PC-3 (cell line): ENCODE results near the gene DYDC1. TPM values are rescaled to one million over a fixed set of nuclear protein-coding genes. Genes with fewer than 3 reads are reported as not detected.

Source experiments
- ATAC-seq: fragments of 200-7000 bp; cut with Tn5 transposase; 2 replicates; pipeline ENCODE4 v1.9.1; 2020; ENCODE audit warnings: mild to moderate bottlenecking, moderate library complexity
- BruUV-seq: library from RNA; stranded (reverse); fragments of 400-500 nt; replicated peaks from 2 replicates; lab custom pipeline; 2021; lab: Mats Ljungman, UMichigan
- CTCF ChIA-PET: fragments of 300-600 bp; sonication (Branson Sonifier 250); formaldehyde crosslinking; loops from one replicate; lab custom pipeline; 2022; ENCODE audit warnings: antibody characterized with exemption; lab: Charles Lee
- POLR2A ChIA-PET: fragments of 300-600 bp; sonication (Branson Sonifier 250); formaldehyde crosslinking; loops from one replicate; lab custom pipeline; 2022; ENCODE audit warnings: antibody characterized with exemption; ENCODE audit not compliant: unreplicated experiment; lab: Charles Lee
- DNase-seq: peaks from one replicate; pipeline ENCODE4 v3.0.0-alpha.2; 2015
- H2AFZ ChIP-seq: fragments of 300-600 bp; sonication (generic); 2 replicates; pipeline ENCODE4 v1.6.0; 2016; ENCODE audit warnings: antibody characterized with exemption, low read length
- H3F3A ChIP-seq: fragments of 300-600 bp; sonication (generic); one replicate; pipeline ENCODE4 v1.6.0; 2017; ENCODE audit warnings: antibody characterized with exemption, low read length, control low read depth, mild to moderate bottlenecking; ENCODE audit not compliant: unreplicated experiment
- H3K27ac ChIP-seq: fragments of 300-600 bp; sonication (generic); 2 replicates; pipeline ENCODE4 v1.5.1; 2016; ENCODE audit warnings: mild to moderate bottlenecking, low read length
- H3K27me3 ChIP-seq: fragments of 300-600 bp; sonication (generic); 2 replicates; pipeline ENCODE4 v1.6.1; 2016; ENCODE audit warnings: low read length, mixed read lengths
- H3K36me3 ChIP-seq: fragments of 300-600 bp; sonication (generic); 2 replicates; pipeline ENCODE4 v1.6.1; 2016; ENCODE audit warnings: low read depth, mixed run types, low read length, mixed read lengths
- H3K4me1 ChIP-seq: fragments of 300-600 bp; sonication (generic); 2 replicates; pipeline ENCODE4 v1.5.1; 2016; ENCODE audit warnings: low read length; ENCODE audit not compliant: insufficient read depth
- H3K4me2 ChIP-seq: fragments of 300-600 bp; sonication (generic); 2 replicates; pipeline ENCODE4 v1.6.0; 2016; ENCODE audit warnings: low read length
- H3K4me3 ChIP-seq: fragments of 300-600 bp; sonication (generic); 2 replicates; pipeline ENCODE4 v1.5.1; 2016; ENCODE audit warnings: mild to moderate bottlenecking, low read length, mixed read lengths
- H3K79me2 ChIP-seq: fragments of 300-600 bp; sonication (generic); 2 replicates; pipeline ENCODE4 v1.6.1; 2017; ENCODE audit warnings: low read length, mixed read lengths
- H3K9ac ChIP-seq: fragments of 300-600 bp; sonication (generic); 2 replicates; pipeline ENCODE4 v1.6.0; 2016; ENCODE audit warnings: mild to moderate bottlenecking, low read length
- H3K9me2 ChIP-seq: fragments of 300-600 bp; sonication (generic); replicated peaks from 2 replicates; pipeline ENCODE4 v1.6.1; 2016; ENCODE audit warnings: mixed run types, low read length, mixed read lengths
- H3K9me3 ChIP-seq: fragments of 300-600 bp; sonication (generic); 2 replicates; pipeline ENCODE4 v1.6.1; 2016; ENCODE audit warnings: low read length, mixed read lengths
- H4K20me1 ChIP-seq: fragments of 300-600 bp; sonication (generic); 2 replicates; pipeline ENCODE4 v1.6.1; 2016; ENCODE audit warnings: low read length, mixed read lengths
- CTCF ChIP-seq: fragments of 300-600 bp; sonication (generic); conservative IDR thresholded peaks from 2 replicates; pipeline ENCODE4 v1.5.1; 2017; ENCODE audit warnings: antibody characterized with exemption, low read depth, mild to moderate bottlenecking, low read length
- EZH2 ChIP-seq: fragments of 300-600 bp; sonication (generic); IDR thresholded peaks from one replicate; pipeline ENCODE4 v1.6.1; 2017; ENCODE audit warnings: antibody characterized with exemption, mild to moderate bottlenecking, low read length; ENCODE audit not compliant: unreplicated experiment
- EZH2phosphoT487 ChIP-seq: fragments of 300-600 bp; sonication (generic); IDR thresholded peaks from 2 replicates; pipeline ENCODE4 v1.6.1; 2018; ENCODE audit warnings: mild to moderate bottlenecking, antibody characterized with exemption, low read length, borderline replicate concordance
- intact Hi-C: fragments of 100-400 bp; cut with micrococcal nuclease; formaldehyde crosslinking; loops from 2 replicates; pipeline ENCODE4 v1.9.0; 2023
- total RNA-seq: library from RNA; depleted of rRNA; stranded (reverse); fragments of >200 nt; gene quantifications from 2 replicates; pipeline ENCODE4 v1.2.3, GENCODE V29; 2014

The DYDC1 gene
- total RNA-seq, 1 experiment from 2014 or later: not detected

GRCh38 chr10:80319318-80319717 is 37.2 kb downstream of the DYDC1 start:
- no peaks in the 10 kb centered on the region for H4K20me1 ChIP-seq
- no peaks in the 10 kb centered on the region for H3K27me3 ChIP-seq
- DNase-seq: no peak
- no TSS peak for BruUV-seq
- ChIA-PET POLR2A (no interaction called here), CTCF (no interaction called here)
- no peaks in the 10 kb centered on the region for H3K9me2 ChIP-seq
- H3K4me1 ChIP-seq: no peaks in the 10 kb centered on the region
- H2AFZ ChIP-seq: no peak overlapping the region
- no peaks in the 10 kb centered on the region for H3F3A ChIP-seq
- H3K36me3 ChIP-seq: no peaks in the 10 kb centered on the region
- intact Hi-C loops: no loop called here
- no peak overlapping the region for H3K9ac ChIP-seq
- no peaks in the 10 kb centered on the region for H3K79me2 ChIP-seq
- ATAC-seq: no peak
- H3K9me3 ChIP-seq: no peaks in the 10 kb centered on the region
- no peak overlapping the region for H3K4me3 ChIP-seq
- no peak overlapping the region for H3K27ac ChIP-seq
- TF ChIP-seq CTCF (no peak), EZH2phosphoT487 (no peak), EZH2 (no peak)
- H3K4me2 ChIP-seq: no peak overlapping the region

- Histone ChIP-seq H3K36me3 (no peaks in the 10 kb centered on the region), H3K4me3 (no peak overlapping the region), H3K4me1 (no peaks in the 10 kb centered on the region), H3K27ac (no peak overlapping the region), H3K9ac (no peak overlapping the region), H4K20me1 (no peaks in the 10 kb centered on the region), H3K27me3 (no peaks in the 10 kb centered on the region), H3K4me2 (no peak overlapping the region), H3K79me2 (no peaks in the 10 kb centered on the region), H2AFZ (no peak overlapping the region), H3K9me3 (no peaks in the 10 kb centered on the region), H3F3A (no peaks in the 10 kb centered on the region), H3K9me2 (no peaks in the 10 kb centered on the region)
- DNase-seq (no peak), ATAC-seq (no peak)
- CTCF ChIA-PET: no interaction called here
- POLR2A ChIA-PET: no interaction called here
- no TSS peak for BruUV-seq
- TF ChIP-seq CTCF (no peak), EZH2phosphoT487 (no peak), EZH2 (no peak)
- intact Hi-C loops: no loop called here
Observed at GRCh38 chr10:80318742-80319141, 37.8 kb downstream of the DYDC1 start.

- H3K79me2 ChIP-seq: no peaks in the 10 kb centered on the region
- no peak overlapping the region for H3K27ac ChIP-seq
- no TSS peak for BruUV-seq
- no peak for DNase-seq
- H4K20me1 ChIP-seq: no peaks in the 10 kb centered on the region
- H2AFZ ChIP-seq: no peak overlapping the region
- no peaks in the 10 kb centered on the region for H3K36me3 ChIP-seq
- H3K9me3 ChIP-seq: no peaks in the 10 kb centered on the region
- H3K9me2 ChIP-seq: no peaks in the 10 kb centered on the region
- no peak for TF ChIP-seq CTCF
- no peaks in the 10 kb centered on the region for H3K27me3 ChIP-seq
- H3K9ac ChIP-seq: no peak overlapping the region
- intact Hi-C loops: no loop called here
- no peaks in the 10 kb centered on the region for H3F3A ChIP-seq
- no peaks in the 10 kb centered on the region for H3K4me1 ChIP-seq
- ChIA-PET CTCF (no interaction called here), POLR2A (no interaction called here)
- ATAC-seq: no peak
- H3K4me2 ChIP-seq: no peak overlapping the region
- no peak overlapping the region for H3K4me3 ChIP-seq
Observed at GRCh38 chr10:80315391-80315790, 41.2 kb downstream of the DYDC1 start.
